H1 (cell line): ENCODE results near the gene EIF2S1.

ENCODE experiments used
- TF ChIP-seq, protein P1 (sequence below), 3 experiments: IDR thresholded peaks; 1 replicate in 2 of 3; 2 replicates in 1 of 3; pipeline versions ENCODE4 v1.5.1 to v1.6.1; 2011; ENCODE audit warnings: low read length in 3 of 3, mild to moderate bottlenecking in 3 of 3, inconsistent platforms in 2 of 3, low read depth in 1 of 3, moderate library complexity in 1 of 3; ENCODE audit not compliant: insufficient read depth in 1 of 3; ENCODE audit errors: control extremely low read depth in 1 of 3
- TF ChIP-seq, protein P2 (sequence below): IDR thresholded peaks from 2 replicates; pipeline ENCODE4 v1.6.1; 2012; ENCODE audit warnings: inconsistent platforms

DNA sequence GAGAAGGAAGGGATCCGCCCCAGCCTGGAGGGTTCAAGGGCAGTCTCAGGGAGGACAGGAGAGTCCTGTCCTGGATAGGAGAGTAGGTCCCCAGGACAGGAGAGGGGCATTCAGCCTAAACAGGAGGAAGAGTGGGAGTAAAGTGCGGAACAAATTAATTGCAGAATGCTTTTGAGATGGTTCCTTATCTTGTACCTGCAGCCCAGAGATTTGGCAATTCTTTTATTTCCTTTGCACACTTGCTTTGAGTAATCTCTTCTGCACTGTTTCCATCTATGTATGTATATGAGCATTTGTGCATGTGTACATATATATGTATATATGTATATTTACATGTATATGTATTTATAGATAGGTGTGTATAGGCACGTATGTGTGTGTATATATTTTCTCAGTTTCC, 29.1 kb downstream of the EIF2S1 start:
- TF ChIP-seq, protein P1, sequence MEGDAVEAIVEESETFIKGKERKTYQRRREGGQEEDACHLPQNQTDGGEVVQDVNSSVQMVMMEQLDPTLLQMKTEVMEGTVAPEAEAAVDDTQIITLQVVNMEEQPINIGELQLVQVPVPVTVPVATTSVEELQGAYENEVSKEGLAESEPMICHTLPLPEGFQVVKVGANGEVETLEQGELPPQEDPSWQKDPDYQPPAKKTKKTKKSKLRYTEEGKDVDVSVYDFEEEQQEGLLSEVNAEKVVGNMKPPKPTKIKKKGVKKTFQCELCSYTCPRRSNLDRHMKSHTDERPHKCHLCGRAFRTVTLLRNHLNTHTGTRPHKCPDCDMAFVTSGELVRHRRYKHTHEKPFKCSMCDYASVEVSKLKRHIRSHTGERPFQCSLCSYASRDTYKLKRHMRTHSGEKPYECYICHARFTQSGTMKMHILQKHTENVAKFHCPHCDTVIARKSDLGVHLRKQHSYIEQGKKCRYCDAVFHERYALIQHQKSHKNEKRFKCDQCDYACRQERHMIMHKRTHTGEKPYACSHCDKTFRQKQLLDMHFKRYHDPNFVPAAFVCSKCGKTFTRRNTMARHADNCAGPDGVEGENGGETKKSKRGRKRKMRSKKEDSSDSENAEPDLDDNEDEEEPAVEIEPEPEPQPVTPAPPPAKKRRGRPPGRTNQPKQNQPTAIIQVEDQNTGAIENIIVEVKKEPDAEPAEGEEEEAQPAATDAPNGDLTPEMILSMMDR (IDR thresholded peaks at IDR 0.05; ENCODE audit: control extremely low read depth in 1 of 3, insufficient read depth in 1 of 3, low read depth in 1 of 3, low read length in 3 of 3): no peak
- TF ChIP-seq, protein P2, sequence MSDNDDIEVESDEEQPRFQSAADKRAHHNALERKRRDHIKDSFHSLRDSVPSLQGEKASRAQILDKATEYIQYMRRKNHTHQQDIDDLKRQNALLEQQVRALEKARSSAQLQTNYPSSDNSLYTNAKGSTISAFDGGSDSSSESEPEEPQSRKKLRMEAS: no peak
